ENCODE data around the gene OR6S1.

Gene OR6S1

DNA sequence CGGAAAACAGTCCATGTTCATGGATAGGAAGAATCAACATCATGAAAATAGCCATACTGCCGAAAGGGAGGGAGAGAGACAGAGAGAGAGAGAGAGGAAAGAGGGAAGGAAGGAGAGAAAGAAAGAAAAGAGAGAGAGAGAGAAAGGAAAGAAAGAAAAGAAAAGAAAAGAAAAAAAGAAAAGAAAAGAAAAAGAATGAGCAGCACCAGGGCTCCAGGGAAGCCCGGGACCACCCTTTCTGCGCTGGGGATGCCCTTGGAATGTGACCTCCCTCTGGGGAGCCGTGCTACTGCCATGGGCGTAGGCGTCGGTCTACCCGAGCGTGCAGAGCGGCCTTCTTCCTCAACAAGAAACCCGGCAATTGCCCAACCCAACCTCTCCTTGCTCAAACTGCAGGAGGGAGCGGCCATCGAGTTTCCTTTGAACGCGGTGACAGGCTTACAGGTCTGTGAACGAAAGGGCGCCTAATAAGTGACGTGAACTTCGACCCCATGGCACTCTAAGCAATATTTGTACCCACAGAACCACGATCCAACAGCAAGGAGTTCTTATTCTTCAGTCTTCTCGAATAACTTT is 16.9 kb downstream of the OR6S1 start (continued):
- TF ChIP-seq, protein P1, sequence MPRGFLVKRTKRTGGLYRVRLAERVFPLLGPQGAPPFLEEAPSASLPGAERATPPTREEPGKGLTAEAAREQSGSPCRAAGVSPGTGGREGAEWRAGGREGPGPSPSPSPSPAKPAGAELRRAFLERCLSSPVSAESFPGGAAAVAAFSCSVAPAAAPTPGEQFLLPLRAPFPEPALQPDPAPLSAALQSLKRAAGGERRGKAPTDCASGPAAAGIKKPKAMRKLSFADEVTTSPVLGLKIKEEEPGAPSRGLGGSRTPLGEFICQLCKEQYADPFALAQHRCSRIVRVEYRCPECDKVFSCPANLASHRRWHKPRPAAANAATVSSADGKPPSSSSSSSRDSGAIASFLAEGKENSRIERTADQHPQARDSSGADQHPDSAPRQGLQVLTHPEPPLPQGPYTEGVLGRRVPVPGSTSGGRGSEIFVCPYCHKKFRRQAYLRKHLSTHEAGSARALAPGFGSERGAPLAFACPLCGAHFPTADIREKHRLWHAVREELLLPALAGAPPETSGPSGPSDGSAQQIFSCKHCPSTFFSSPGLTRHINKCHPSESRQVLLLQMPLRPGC (tag by site-specific recombination; IDR thresholded peaks at IDR 0.05) = peak; percentile 63
- TF ChIP-seq ZNF423 (tag by site-specific recombination; IDR thresholded peaks at IDR 0.05) (peak; percentile 84), ZNF596 (tag by site-specific recombination; IDR thresholded peaks at IDR 0.05) (peak; percentile 52; the same call in 1 of the 2 replicates), ZNF791 (tag by site-specific recombination; IDR thresholded peaks at IDR 0.05) (no peak), ZBTB26 (tag by site-specific recombination; optimal IDR thresholded peaks at IDR 0.05) (peak; percentile 8), ZNF785 (tag by site-specific recombination; IDR thresholded peaks at IDR 0.05) (no peak), ZNF529 (tag by site-specific recombination; IDR thresholded peaks at IDR 0.05; ENCODE audit: insufficient replicate concordance) (no peak), ZNF366 (tag by site-specific recombination; conservative IDR thresholded peaks at IDR 0.05) (peak; percentile 98), ZXDB (tag by site-specific recombination; IDR thresholded peaks at IDR 0.05) (peak; percentile 51; the same call in 1 of the 2 replicates), OVOL3 (tag by site-specific recombination; IDR thresholded peaks at IDR 0.05) (no peak), HOXA7 (CRISPR knock-in tag; IDR thresholded peaks at IDR 0.05; ENCODE audit: borderline replicate concordance) (no peak), ZNF549 (tag by site-specific recombination; IDR thresholded peaks at IDR 0.05) (no peak), SP2 (tag by site-specific recombination; IDR thresholded peaks at IDR 0.05) (peak; percentile 46), SP7 (tag by site-specific recombination; IDR thresholded peaks at IDR 0.05) (0 out of 2 replicates have a peak, but pooled peaks have one; percentile 30), ZNF324 (tag by site-specific recombination; IDR thresholded peaks at IDR 0.05) (peak; percentile 59; the same call in 1 of the 2 replicates), ZNF610 (tag by site-specific recombination; IDR thresholded peaks at IDR 0.05; ENCODE audit: borderline replicate concordance) (peak; percentile 87; the same call in 1 of the 2 replicates), ZBTB20 (tag by site-specific recombination; IDR thresholded peaks at IDR 0.05) (peak; percentile 43; the same call in 1 of the 2 replicates), PRDM1 (tag by site-specific recombination; IDR thresholded peaks at IDR 0.05) (peak; percentile 88), ZBTB17 (tag by site-specific recombination; IDR thresholded peaks at IDR 0.05) (peak; percentile 68; the same call in 1 of the 2 replicates), ZFP3 (tag by site-specific recombination; IDR thresholded peaks at IDR 0.05; ENCODE audit: low read depth) (no peak), YY1 (tag by site-specific recombination; IDR thresholded peaks at IDR 0.05) (no peak), TRIM28 (IDR thresholded peaks at IDR 0.05; ENCODE audit: borderline replicate concordance, low read length) (no peak; the same call in 1 of the 2 replicates), ZNF792 (tag by site-specific recombination; IDR thresholded peaks at IDR 0.05) (peak; percentile 78; the same call in 1 of the 2 replicates), ZNF223 (tag by site-specific recombination; IDR thresholded peaks at IDR 0.05) (peak; percentile 84; the same call in 1 of the 2 replicates), ZNF621 (tag by site-specific recombination; IDR thresholded peaks at IDR 0.05) (no peak), PRDM10 (tag by site-specific recombination; IDR thresholded peaks at IDR 0.05) (peak; percentile 74), ZNF571 (tag by site-specific recombination; IDR thresholded peaks at IDR 0.05) (no peak), ZNF76 (tag by site-specific recombination; IDR thresholded peaks at IDR 0.05; ENCODE audit: borderline replicate concordance, low read depth) (0 out of 2 replicates have a peak, but pooled peaks have one; percentile 33), YY2 (tag by site-specific recombination; IDR thresholded peaks at IDR 0.05) (0 out of 2 replicates have a peak, but pooled peaks have one; percentile 24), EGR2 (tag by site-specific recombination; IDR thresholded peaks at IDR 0.05; ENCODE audit: low read depth) (peak; percentile 69), ZSCAN16 (tag by site-specific recombination; IDR thresholded peaks at IDR 0.05) (no peak), ZSCAN23 (tag by site-specific recombination; IDR thresholded peaks at IDR 0.05) (peak; percentile 60; the same call in 1 of the 2 replicates), REPIN1 (tag by site-specific recombination; IDR thresholded peaks at IDR 0.05; ENCODE audit: low read depth) (0 out of 2 replicates have a peak, but pooled peaks have one; percentile 53)
- TF ChIP-seq, protein P2, sequence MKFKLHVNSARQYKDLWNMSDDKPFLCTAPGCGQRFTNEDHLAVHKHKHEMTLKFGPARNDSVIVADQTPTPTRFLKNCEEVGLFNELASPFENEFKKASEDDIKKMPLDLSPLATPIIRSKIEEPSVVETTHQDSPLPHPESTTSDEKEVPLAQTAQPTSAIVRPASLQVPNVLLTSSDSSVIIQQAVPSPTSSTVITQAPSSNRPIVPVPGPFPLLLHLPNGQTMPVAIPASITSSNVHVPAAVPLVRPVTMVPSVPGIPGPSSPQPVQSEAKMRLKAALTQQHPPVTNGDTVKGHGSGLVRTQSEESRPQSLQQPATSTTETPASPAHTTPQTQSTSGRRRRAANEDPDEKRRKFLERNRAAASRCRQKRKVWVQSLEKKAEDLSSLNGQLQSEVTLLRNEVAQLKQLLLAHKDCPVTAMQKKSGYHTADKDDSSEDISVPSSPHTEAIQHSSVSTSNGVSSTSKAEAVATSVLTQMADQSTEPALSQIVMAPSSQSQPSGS (tag by site-specific recombination; IDR thresholded peaks at IDR 0.05; ENCODE audit: low read depth) = 0 out of 2 replicates have a peak, but pooled peaks have one; percentile 6

Measured in HEK293 (cell line).